GM19468 (cell line): ENCODE data around the gene TNFAIP1.

Source experiments
- ATAC-seq: cut with Tn5 transposase; IDR thresholded peaks from one replicate; pipeline ENCODE4 v1.9.1; 2021; ENCODE audit warnings: mild to moderate bottlenecking, moderate library complexity, moderate number of reproducible peaks; ENCODE audit not compliant: unreplicated experiment; ENCODE audit errors: extremely low read depth

Gene TNFAIP1

DNA sequence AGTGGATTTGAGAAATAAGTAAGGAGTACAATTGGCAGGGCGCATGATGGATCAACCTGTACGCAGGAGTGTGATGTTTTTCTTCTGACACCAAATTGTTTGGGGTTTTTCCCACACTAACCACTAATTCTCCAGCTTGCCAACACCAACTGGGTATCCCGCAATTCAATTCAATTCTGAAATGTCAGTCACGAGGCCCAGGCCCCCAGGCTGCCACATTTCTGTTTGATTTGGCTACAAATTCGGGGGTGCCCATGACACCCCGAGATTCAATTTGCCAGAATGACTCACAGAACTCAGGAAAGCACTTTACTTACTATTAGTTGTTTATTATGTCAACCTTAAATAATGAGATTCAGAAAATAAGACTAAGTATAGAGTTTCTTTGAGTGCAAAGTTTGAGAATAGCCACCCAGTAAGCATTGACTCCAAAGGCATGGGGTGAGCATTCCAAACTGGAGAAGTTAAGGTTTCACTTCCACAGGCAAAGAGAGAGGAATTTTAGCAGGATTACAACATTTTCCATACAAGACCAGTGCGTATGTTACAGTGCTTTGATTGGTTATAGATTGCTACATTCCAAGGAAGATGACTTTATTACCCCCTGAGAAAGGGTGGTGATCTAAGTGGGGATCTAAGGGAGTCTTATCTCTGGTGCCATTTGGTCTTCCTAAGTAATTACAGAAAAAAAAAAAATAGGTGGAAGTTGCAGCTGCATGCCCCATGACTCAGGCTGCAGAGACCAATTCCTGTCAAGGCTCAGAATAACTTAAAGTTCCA is 59.0 kb downstream of the TNFAIP1 start:
- ATAC-seq, result no peak

DNA sequence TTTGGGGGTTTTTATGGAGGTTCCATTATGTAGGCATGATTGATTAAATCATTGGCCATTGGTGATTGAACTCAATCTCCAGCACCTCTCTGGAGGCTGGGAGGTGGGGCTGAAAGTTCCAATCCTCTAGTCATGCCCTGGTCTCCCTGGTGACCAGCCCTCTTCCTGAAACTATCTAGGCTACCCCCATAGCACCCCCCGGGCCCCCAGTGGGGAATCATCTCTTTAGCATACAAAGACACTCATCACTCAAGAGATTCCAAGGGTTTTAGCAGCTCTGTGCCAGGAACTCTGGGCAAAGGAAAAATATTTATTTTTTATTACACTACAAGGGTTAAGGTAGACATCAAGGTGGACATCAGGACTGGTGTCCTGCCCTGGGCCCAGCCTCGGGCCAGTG is 59.9 kb downstream of the TNFAIP1 start:
- no peak for ATAC-seq

DNA sequence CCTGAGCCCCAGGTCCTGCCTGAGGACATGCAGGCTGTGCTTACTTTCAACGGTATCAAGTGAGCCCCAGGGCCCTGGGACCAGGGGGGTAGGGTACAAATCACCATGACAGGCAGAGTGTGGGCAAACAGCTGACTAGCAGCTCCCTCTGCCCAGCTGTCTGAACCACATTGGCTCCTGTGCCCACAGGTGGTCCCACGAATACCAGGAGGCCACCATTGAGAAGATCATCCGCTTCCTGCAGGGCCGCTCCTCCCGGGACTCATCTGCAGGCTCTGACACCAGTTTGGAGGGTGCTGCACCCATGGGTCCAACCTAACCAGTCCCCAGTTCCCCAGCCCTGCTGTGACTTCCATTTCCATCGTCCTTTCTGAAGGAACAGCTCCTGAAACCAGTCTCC is 60.4 kb downstream of the TNFAIP1 start:
- no peak for ATAC-seq
